EL (cell line): Measurements from ENCODE around the gene GLIS1.
A peak's percentile ranks its signal among the peaks of the same experiment; 100 is the strongest.

ENCODE experiments used
- DNase-seq: peaks from one replicate; pipeline ENCODE4 v3.0.0-alpha.2; 2016

The GLIS1 gene

GRCh38 chr1:53717025-53717804 is 21.7 kb downstream of the GLIS1 start:
- DNase-seq: no peak

GRCh38 chr1:53716150-53716549 is 22.8 kb downstream of the GLIS1 start:
- DNase-seq: no peak

GRCh38 chr1:53715478-53715877 is 23.5 kb downstream of the GLIS1 start:
- DNase-seq: no peak

- no peak for DNase-seq
Observed at GRCh38 chr1:53712276-53712675, 26.7 kb downstream of the GLIS1 start.

GRCh38 chr1:53710584-53710983 is 28.4 kb downstream of the GLIS1 start:
- no peak for DNase-seq

GRCh38 chr1:53708687-53709086 is 30.3 kb downstream of the GLIS1 start:
- DNase-seq: no peak

GRCh38 chr1:53706356-53706755 is 32.6 kb downstream of the GLIS1 start:
- no peak for DNase-seq

GRCh38 chr1:53705446-53706096 is 33.4 kb downstream of the GLIS1 start:
- DNase-seq: no peak

GRCh38 chr1:53704804-53705445 is 34.0 kb downstream of the GLIS1 start:
- DNase-seq: no peak

- no peak for DNase-seq
Observed at GRCh38 chr1:53704304-53704703, 34.7 kb downstream of the GLIS1 start.

- no peak for DNase-seq
Observed at GRCh38 chr1:53703174-53703573, 35.8 kb downstream of the GLIS1 start.

- DNase-seq: no peak
Observed at GRCh38 chr1:53702341-53702740, 36.6 kb downstream of the GLIS1 start.

- DNase-seq: no peak
Observed at GRCh38 chr1:53700776-53701175, 38.2 kb downstream of the GLIS1 start.

GRCh38 chr1:53699981-53700380 is 39.0 kb downstream of the GLIS1 start:
- no peak for DNase-seq

GRCh38 chr1:53698384-53698980 is 40.5 kb downstream of the GLIS1 start:
- no peak for DNase-seq

GRCh38 chr1:53697721-53698383 is 41.1 kb downstream of the GLIS1 start:
- peak; percentile 43 for DNase-seq

- DNase-seq: no peak
Observed at GRCh38 chr1:53696990-53697389, 42.0 kb downstream of the GLIS1 start.

- DNase-seq: no peak
Observed at GRCh38 chr1:53696571-53696970, 42.4 kb downstream of the GLIS1 start.

GRCh38 chr1:53696051-53696450 is 42.9 kb downstream of the GLIS1 start:
- no peak for DNase-seq

- DNase-seq: no peak
Observed at GRCh38 chr1:53695116-53695515, 43.8 kb downstream of the GLIS1 start.

- no peak for DNase-seq
Observed at GRCh38 chr1:53694718-53695091, 44.3 kb downstream of the GLIS1 start.

GRCh38 chr1:53693773-53694717 is 44.9 kb downstream of the GLIS1 start:
- DNase-seq: peak; percentile 70
